ENCODE results near the gene GPX7. TPM values are rescaled to one million over a fixed set of nuclear protein-coding genes. Genes with fewer than 3 reads are reported as not detected.

GPX7 gene
- total RNA-seq, 2 donors from 2014 or later, result 22.7 to 26.3 TPM

- Histone ChIP-seq H3K9me3 (no peaks in the 10 kb centered on the region), H3K4me1 (replicated peaks) (no peaks in the 10 kb centered on the region), H3K27me3 (replicated peaks; ENCODE audit: insufficient read depth) (no peaks in the 10 kb centered on the region), H3K27ac (no peak overlapping the region), H3K36me3 (no peaks in the 10 kb centered on the region), H3K4me3 (no peak overlapping the region)
- WGBS, result 89% methylated on average over 5 of the region's 5 CpGs
- TF ChIP-seq CTCF (IDR thresholded peaks at IDR 0.05) (no peak), POLR2A (IDR thresholded peaks at IDR 0.05) (no peak), POLR2AphosphoS5 (IDR thresholded peaks at IDR 0.05) (no peak)
- intact Hi-C loops (cut with DNase I), result no loop called here
- DNase-seq (ENCODE audit: low spot score), result no peak
These were observed 12.5 kb downstream of the GPX7 start for GRCh38 chr1:52614671-52615070.

GRCh38 chr1:52615489-52616042 lies 13.4 kb downstream of the GPX7 start:
- Histone ChIP-seq H3K36me3 (no peaks in the 10 kb centered on the region), H3K9me3 (no peaks in the 10 kb centered on the region), H3K4me3 (no peak overlapping the region), H3K27me3 (replicated peaks; ENCODE audit: insufficient read depth) (no peaks in the 10 kb centered on the region), H3K27ac (no peak overlapping the region), H3K4me1 (replicated peaks) (no peaks in the 10 kb centered on the region)
- no peak for DNase-seq (ENCODE audit: low spot score)
- intact Hi-C loops (cut with DNase I), result no loop called here
- 73% methylated on average over 5 of the region's 5 CpGs for WGBS
- no peak for TF ChIP-seq POLR2A (IDR thresholded peaks at IDR 0.05)
- no peak for TF ChIP-seq POLR2AphosphoS5 (IDR thresholded peaks at IDR 0.05)
- TF ChIP-seq CTCF (IDR thresholded peaks at IDR 0.05), result no peak

- WGBS, result 96% methylated on average over 2 of the region's 2 CpGs
- Histone ChIP-seq H3K27me3 (replicated peaks; ENCODE audit: insufficient read depth) (no peaks in the 10 kb centered on the region), H3K4me3 (no peak overlapping the region), H3K27ac (no peak overlapping the region), H3K9me3 (no peaks in the 10 kb centered on the region), H3K4me1 (replicated peaks) (no peaks in the 10 kb centered on the region), H3K36me3 (no peaks in the 10 kb centered on the region)
- DNase-seq (ENCODE audit: low spot score), result no peak
- intact Hi-C loops (cut with DNase I), result no loop called here
- TF ChIP-seq POLR2A (IDR thresholded peaks at IDR 0.05) (no peak), POLR2AphosphoS5 (IDR thresholded peaks at IDR 0.05) (no peak), CTCF (IDR thresholded peaks at IDR 0.05) (no peak)
These were observed 19.8 kb downstream of the GPX7 start for GRCh38 chr1:52621950-52622349.

GRCh38 chr1:52623812-52624211 lies 21.6 kb downstream of the GPX7 start:
- no peaks in the 10 kb centered on the region for H3K36me3 ChIP-seq
- no peak overlapping the region for H3K4me3 ChIP-seq
- H3K4me1 ChIP-seq (replicated peaks), result no peaks in the 10 kb centered on the region
- no peaks in the 10 kb centered on the region for H3K27me3 ChIP-seq (replicated peaks; ENCODE audit: insufficient read depth)
- no peak for DNase-seq (ENCODE audit: low spot score)
- H3K27ac ChIP-seq, result no peak overlapping the region
- no peaks in the 10 kb centered on the region for H3K9me3 ChIP-seq
- 93% methylated on average over 3 of the region's 3 CpGs for WGBS
- intact Hi-C loops (cut with DNase I), result no loop called here
- TF ChIP-seq POLR2A (IDR thresholded peaks at IDR 0.05) (no peak), POLR2AphosphoS5 (IDR thresholded peaks at IDR 0.05) (no peak), CTCF (IDR thresholded peaks at IDR 0.05) (no peak)

- 98% methylated on average over 2 of the region's 2 CpGs for WGBS
- no peak for TF ChIP-seq POLR2A (IDR thresholded peaks at IDR 0.05)
- TF ChIP-seq POLR2AphosphoS5 (IDR thresholded peaks at IDR 0.05), result no peak
- TF ChIP-seq CTCF (IDR thresholded peaks at IDR 0.05), result no peak
- intact Hi-C loops (cut with DNase I), result no loop called here
- H3K36me3 ChIP-seq, result no peaks in the 10 kb centered on the region
- H3K9me3 ChIP-seq, result no peaks in the 10 kb centered on the region
- H3K27ac ChIP-seq, result no peak overlapping the region
- peaks cover 3% of the 10 kb centered on the region for H3K27me3 ChIP-seq (replicated peaks; ENCODE audit: insufficient read depth)
- no peak overlapping the region for H3K4me3 ChIP-seq
- no peaks in the 10 kb centered on the region for H3K4me1 ChIP-seq (replicated peaks)
- no peak for DNase-seq (ENCODE audit: low spot score)
These were observed 24.9 kb downstream of the GPX7 start for GRCh38 chr1:52627028-52627427.

Data from prostate gland (tissue), 2 donors.